ENCODE measurements around the gene FREM3.
"Not testable (repeated sequence)": the region's sequence is repeated elsewhere in the genome, so short reads cannot be mapped to it uniquely, and the experiment has no call there.

FREM3 gene

GRCh38 chr4:143554728-143555597 lies 145.5 kb downstream of the FREM3 start:
- DNase-seq (ENCODE audit: low read depth in 1 of 2, low spot score in 1 of 2), result no peak
- TF ChIP-seq JUND (IDR thresholded peaks at IDR 0.05; ENCODE audit: low read depth), result no peak
- in situ Hi-C loops (cut with HindIII; ENCODE audit: low pct_unique_long_range_greater_than_20kb, low sequenced_read_pairs), result no loop called here

GRCh38 chr4:143549928-143550327 lies 150.5 kb downstream of the FREM3 start:
- no peak for TF ChIP-seq JUND (IDR thresholded peaks at IDR 0.05; ENCODE audit: low read depth)
- in situ Hi-C loops (cut with HindIII; ENCODE audit: low pct_unique_long_range_greater_than_20kb, low sequenced_read_pairs), result no loop called here
- no peak for DNase-seq (ENCODE audit: low read depth in 1 of 2, low spot score in 1 of 2)

- TF ChIP-seq JUND (IDR thresholded peaks at IDR 0.05; ENCODE audit: low read depth), result no peak
- in situ Hi-C loops (cut with HindIII; ENCODE audit: low pct_unique_long_range_greater_than_20kb, low sequenced_read_pairs), result no loop called here
- DNase-seq (ENCODE audit: low read depth in 1 of 2, low spot score in 1 of 2), result no peak
Measured at GRCh38 chr4:143539670-143540023, 160.8 kb downstream of the FREM3 start.

GRCh38 chr4:143538979-143539669 lies 161.4 kb downstream of the FREM3 start:
- TF ChIP-seq JUND (IDR thresholded peaks at IDR 0.05; ENCODE audit: low read depth), result no peak
- in situ Hi-C loops (cut with HindIII; ENCODE audit: low pct_unique_long_range_greater_than_20kb, low sequenced_read_pairs), result no loop called here
- no peak for DNase-seq (ENCODE audit: low read depth in 1 of 2, low spot score in 1 of 2)

GRCh38 chr4:143531788-143532491 lies 168.5 kb downstream of the FREM3 start:
- in situ Hi-C loops (cut with HindIII; ENCODE audit: low pct_unique_long_range_greater_than_20kb, low sequenced_read_pairs), result no loop called here
- no peak for TF ChIP-seq JUND (IDR thresholded peaks at IDR 0.05; ENCODE audit: low read depth)
- DNase-seq (ENCODE audit: low read depth in 1 of 2, low spot score in 1 of 2), result no peak

- peak in 1 of 2 experiments; percentile 32 for DNase-seq (ENCODE audit: low read depth in 1 of 2, low spot score in 1 of 2)
- no peak for TF ChIP-seq JUND (IDR thresholded peaks at IDR 0.05; ENCODE audit: low read depth)
- in situ Hi-C loops (cut with HindIII; ENCODE audit: low pct_unique_long_range_greater_than_20kb, low sequenced_read_pairs), result no loop called here
Measured at GRCh38 chr4:143531380-143531779, 169.1 kb downstream of the FREM3 start.

GRCh38 chr4:143528046-143528445 lies 172.4 kb downstream of the FREM3 start:
- in situ Hi-C loops (cut with HindIII; ENCODE audit: low pct_unique_long_range_greater_than_20kb, low sequenced_read_pairs); DNase-seq (ENCODE audit: low read depth in 1 of 2, low spot score in 1 of 2): not testable (repeated sequence)

All from T47D (cell line).